MCF 10A (cell line): ENCODE data around the gene SP2. TPM values are rescaled to one million over a fixed set of nuclear protein-coding genes. Genes with fewer than 3 reads are reported as not detected.
A peak's percentile ranks its signal among the peaks of the same experiment; 100 is the strongest.

Source experiments
- BruUV-seq: library from RNA; stranded (reverse); fragments of 400-500 nt; replicated peaks from 2 replicates; lab custom pipeline; 2021; lab: Mats Ljungman, UMichigan
- CTCF ChIA-PET: fragments of 300-600 bp; sonication (Branson Sonifier 250); formaldehyde crosslinking; extraction: SDS; loops from one replicate; lab custom pipeline; 2021; ENCODE audit warnings: antibody characterized with exemption, inconsistent platforms; lab: Yijun Ruan, JAX
- POLR2A ChIA-PET: fragments of 300-600, 350-650 bp; sonication (Branson Sonifier 250); formaldehyde crosslinking; extraction: SDS; loops from one replicate; lab custom pipeline; 2020; ENCODE audit warnings: antibody characterized with exemption, inconsistent platforms; lab: Yijun Ruan, JAX
- DNase-seq: peaks from one replicate; pipeline ENCODE4 v3.0.0-alpha.2; 2018; ENCODE audit not compliant: unreplicated experiment
- H3K27ac Mint-ChIP-seq: one replicate; pipeline ENCODE4 v1.8.0; 2022; ENCODE audit warnings: mild to moderate bottlenecking, low read depth, mixed read lengths; ENCODE audit not compliant: unreplicated experiment
- H3K27me3 Mint-ChIP-seq: one replicate; pipeline ENCODE4 v1.8.0; 2022; ENCODE audit warnings: mixed read lengths; ENCODE audit not compliant: insufficient read depth, unreplicated experiment
- H3K36me3 Mint-ChIP-seq: one replicate; pipeline ENCODE4 v1.8.0; 2022; ENCODE audit warnings: mild to moderate bottlenecking, moderate library complexity, mixed read lengths; ENCODE audit not compliant: insufficient read depth, unreplicated experiment
- H3K4me1 Mint-ChIP-seq: one replicate; pipeline ENCODE4 v1.8.0; 2022; ENCODE audit warnings: mixed read lengths; ENCODE audit not compliant: insufficient read depth, unreplicated experiment
- H3K4me3 Mint-ChIP-seq: one replicate; pipeline ENCODE4 v1.8.0; 2022; ENCODE audit warnings: mild to moderate bottlenecking, moderate library complexity, mixed read lengths; ENCODE audit not compliant: unreplicated experiment
- H3K9me3 Mint-ChIP-seq: one replicate; pipeline ENCODE4 v1.8.0; 2022; ENCODE audit warnings: mixed read lengths; ENCODE audit not compliant: unreplicated experiment
- intact Hi-C: fragments of 100-400 bp; cut with micrococcal nuclease; formaldehyde crosslinking; loops from 2 replicates; pipeline ENCODE4 v1.14.1; 2022
- total RNA-seq: library from RNA; stranded (reverse); gene quantifications from 2 replicates; pipeline ENCODE4 v1.2.3, GENCODE V29; 2022
- TF ChIP-seq, protein P1 (sequence below): fragments of 200-600 bp; IDR thresholded peaks from one replicate; pipeline ENCODE4 v1.8.0; 2022; ENCODE audit warnings: antibody characterized with exemption, mild to moderate bottlenecking; ENCODE audit not compliant: unreplicated experiment

SP2 gene
- total RNA-seq, 1 experiment from 2014 or later = 15.1 TPM

- Mint-ChIP-seq H3K4me3 (peak overlapping the region; percentile 47), H3K4me1 (peaks cover 30% of the 10 kb centered on the region), H3K36me3 (peaks cover 13% of the 10 kb centered on the region), H3K9me3 (no peaks in the 10 kb centered on the region), H3K27ac (peak overlapping the region; percentile 57), H3K27me3 (no peaks in the 10 kb centered on the region)
- peak; percentile 88 for DNase-seq
- POLR2A ChIA-PET = interaction anchor here (0.8 to 11.7 kb wide), 11 partner anchors 6 to 124 kb away, joined by 3 to 256 read pairs (median 9); partner anchors contain the start of genes CDK5RAP3, LRRC46, MRPL10 and PNPO
- TF ChIP-seq, protein P1, sequence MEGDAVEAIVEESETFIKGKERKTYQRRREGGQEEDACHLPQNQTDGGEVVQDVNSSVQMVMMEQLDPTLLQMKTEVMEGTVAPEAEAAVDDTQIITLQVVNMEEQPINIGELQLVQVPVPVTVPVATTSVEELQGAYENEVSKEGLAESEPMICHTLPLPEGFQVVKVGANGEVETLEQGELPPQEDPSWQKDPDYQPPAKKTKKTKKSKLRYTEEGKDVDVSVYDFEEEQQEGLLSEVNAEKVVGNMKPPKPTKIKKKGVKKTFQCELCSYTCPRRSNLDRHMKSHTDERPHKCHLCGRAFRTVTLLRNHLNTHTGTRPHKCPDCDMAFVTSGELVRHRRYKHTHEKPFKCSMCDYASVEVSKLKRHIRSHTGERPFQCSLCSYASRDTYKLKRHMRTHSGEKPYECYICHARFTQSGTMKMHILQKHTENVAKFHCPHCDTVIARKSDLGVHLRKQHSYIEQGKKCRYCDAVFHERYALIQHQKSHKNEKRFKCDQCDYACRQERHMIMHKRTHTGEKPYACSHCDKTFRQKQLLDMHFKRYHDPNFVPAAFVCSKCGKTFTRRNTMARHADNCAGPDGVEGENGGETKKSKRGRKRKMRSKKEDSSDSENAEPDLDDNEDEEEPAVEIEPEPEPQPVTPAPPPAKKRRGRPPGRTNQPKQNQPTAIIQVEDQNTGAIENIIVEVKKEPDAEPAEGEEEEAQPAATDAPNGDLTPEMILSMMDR = no peak
- intact Hi-C loops = no loop called here
- CTCF ChIA-PET = interaction anchor here (0.5 to 15.6 kb wide), 7 partner anchors 7 to 1205 kb away, joined by 3 to 336 read pairs (median 4); partner anchors contain the start of gene CDK5RAP3
- no TSS peak for BruUV-seq
Observed at GRCh38 chr17:47955497-47956461, 59.7 kb downstream of the SP2 start.

DNA sequence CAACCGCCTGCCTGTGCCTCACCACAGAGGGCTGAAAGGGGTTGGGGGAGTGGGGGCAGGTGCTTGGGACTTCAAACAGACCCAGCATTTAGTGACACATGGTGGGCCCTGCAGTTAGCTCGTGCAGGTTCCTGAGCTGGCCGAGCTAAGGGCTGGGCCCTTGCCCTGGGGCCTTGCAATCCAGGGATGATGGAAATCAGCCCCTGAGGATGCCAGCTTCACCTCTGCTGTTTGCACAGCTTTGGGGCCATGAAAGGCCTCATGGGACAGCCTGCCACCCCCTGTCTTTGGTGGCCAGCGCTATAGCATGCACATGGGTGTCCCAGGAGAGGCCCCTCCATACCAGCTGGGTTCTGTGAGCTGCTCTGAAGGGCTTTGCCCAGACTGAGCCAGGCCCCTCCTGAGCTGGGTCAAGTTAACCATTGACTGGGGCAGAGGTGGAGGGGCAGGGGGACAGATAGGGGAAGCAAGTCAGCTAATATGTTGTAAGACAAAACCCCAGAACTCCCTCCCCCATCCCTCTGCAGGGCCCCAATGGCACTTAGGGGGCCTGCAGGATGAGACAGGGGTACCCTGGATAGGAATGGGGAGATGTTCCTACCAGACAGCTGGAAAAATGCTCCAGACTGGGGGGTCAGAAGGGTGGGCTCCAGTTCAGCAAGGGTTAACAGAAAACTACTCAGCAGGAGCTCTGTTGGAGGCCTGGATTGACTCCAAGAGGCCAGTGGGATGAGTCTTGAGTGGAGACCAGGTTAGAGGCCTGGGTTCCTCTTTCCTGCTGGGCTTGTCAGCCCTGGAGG, 61.0 kb downstream of the SP2 start:
- TF ChIP-seq, protein P1 = no peak
- Mint-ChIP-seq H3K9me3 (peaks cover 3% of the 10 kb centered on the region), H3K4me1 (peaks cover 30% of the 10 kb centered on the region), H3K27ac (peak overlapping the region; percentile 57), H3K27me3 (no peaks in the 10 kb centered on the region), H3K4me3 (peak overlapping the region; percentile 47), H3K36me3 (peaks cover 13% of the 10 kb centered on the region)
- ChIA-PET CTCF (interaction anchor here (0.6 to 15.6 kb wide), 6 partner anchors 8 to 115 kb away, joined by 3 to 336 read pairs (median 4); partner anchors contain the start of gene CDK5RAP3), POLR2A (interaction anchor here (0.5 to 11.7 kb wide), 13 partner anchors 8 to 1255 kb away, joined by 3 to 256 read pairs (median 4); partner anchors contain the start of genes CDK5RAP3 and PNPO)
- no TSS peak for BruUV-seq
- intact Hi-C loops = no loop called here
- peak; percentile 35 for DNase-seq

GRCh38 chr17:47957591-47958490, 61.8 kb downstream of the SP2 start, which contains the start of gene PRR15L:
TSS of gene PRR15L (minus strand) at chr17:47957883. CDS start at chr17:47953234, 4,649 bp downstream.
- TF ChIP-seq, protein P1 = no peak
- intact Hi-C loops = no loop called here
- peaks cover 10% of the 10 kb centered on the region for H3K36me3 Mint-ChIP-seq
- CTCF ChIA-PET = interaction anchor here (0.6 to 15.6 kb wide), 6 partner anchors 9 to 116 kb away, joined by 3 to 336 read pairs (median 4); partner anchors contain the start of gene CDK5RAP3
- no TSS peak for BruUV-seq
- peak within 1 kb of the TSS; percentile 41 for H3K4me3 Mint-ChIP-seq
- H3K4me1 Mint-ChIP-seq = peaks cover 30% of the 10 kb centered on the region
- POLR2A ChIA-PET = interaction anchor here (0.6 to 11.7 kb wide), 9 partner anchors 8 to 118 kb away, joined by 3 to 256 read pairs (median 4); partner anchors contain the start of genes CDK5RAP3, NFE2L1 and PNPO
- H3K27me3 Mint-ChIP-seq = no peaks in the 10 kb centered on the region
- peaks cover 5% of the 10 kb centered on the region for H3K9me3 Mint-ChIP-seq
- DNase-seq = peak; percentile 59
- H3K27ac Mint-ChIP-seq = no peak within 1 kb of the TSS
